ENCODE results near the gene OR9Q1. TPM values are rescaled to one million over a fixed set of nuclear protein-coding genes. Genes with fewer than 3 reads are reported as not detected.
"Not testable (repeated sequence)": the region's sequence is repeated elsewhere in the genome, so short reads cannot be mapped to it uniquely, and the experiment has no call there.

OR9Q1 gene
- total RNA-seq, 4 donors from 2014 or later = not detected

DNA sequence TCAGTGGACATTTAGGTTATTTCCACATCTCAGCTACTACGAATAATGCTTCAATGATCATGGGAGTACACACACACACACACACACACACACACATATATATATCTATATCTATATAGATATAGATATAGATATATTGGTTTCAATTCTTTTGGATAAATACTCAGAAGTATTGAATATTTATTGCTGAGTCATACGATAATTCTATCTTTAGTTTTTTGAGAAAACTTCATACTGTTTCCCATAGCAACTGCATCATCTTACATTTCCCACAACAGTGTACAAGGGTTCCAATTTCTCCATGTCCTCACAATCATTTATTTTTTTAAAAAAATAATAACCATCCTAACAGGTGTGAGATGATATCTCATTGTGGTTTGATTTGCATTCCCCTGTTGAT is 172.3 kb downstream of the OR9Q1 start:
- no peak for ATAC-seq
- H3K27me3 ChIP-seq = no peaks in the 10 kb centered on the region
- H3K9me3 ChIP-seq = no peaks in the 10 kb centered on the region
- TF ChIP-seq POLR2AphosphoS5 (IDR thresholded peaks at IDR 0.05) = no peak
- TF ChIP-seq POLR2A (IDR thresholded peaks at IDR 0.05) = no peak
- no peak for TF ChIP-seq EP300 (IDR thresholded peaks at IDR 0.05)
- TF ChIP-seq CTCF (IDR thresholded peaks at IDR 0.05) = no peak
- no peak overlapping the region for H3K4me3 ChIP-seq
- no peak overlapping the region for H3K27ac ChIP-seq
- H3K36me3 ChIP-seq = no peaks in the 10 kb centered on the region
- no peaks in the 10 kb centered on the region for H3K4me1 ChIP-seq
- 92 to 97% methylated on average over 2 of the region's 2 CpGs for WGBS, 2 donors (ENCODE audit: low coverage in 1 of 2)

GRCh38 chr11:58199271-58199670 is 175.6 kb downstream of the OR9Q1 start:
- H3K4me1 ChIP-seq = no peaks in the 10 kb centered on the region
- no peak for ATAC-seq
- no peaks in the 10 kb centered on the region for H3K36me3 ChIP-seq
- H3K9me3 ChIP-seq = no peaks in the 10 kb centered on the region
- H3K27ac ChIP-seq = no peak overlapping the region
- H3K27me3 ChIP-seq = no peaks in the 10 kb centered on the region
- H3K4me3 ChIP-seq = no peak overlapping the region
- TF ChIP-seq POLR2A (IDR thresholded peaks at IDR 0.05) (no peak), CTCF (IDR thresholded peaks at IDR 0.05) (no peak), EP300 (IDR thresholded peaks at IDR 0.05) (no peak), POLR2AphosphoS5 (IDR thresholded peaks at IDR 0.05) (no peak)
- WGBS, 2 donors (ENCODE audit: low coverage in 1 of 2) = 27 to 36% methylated on average over 1 of the region's 1 CpG

DNA sequence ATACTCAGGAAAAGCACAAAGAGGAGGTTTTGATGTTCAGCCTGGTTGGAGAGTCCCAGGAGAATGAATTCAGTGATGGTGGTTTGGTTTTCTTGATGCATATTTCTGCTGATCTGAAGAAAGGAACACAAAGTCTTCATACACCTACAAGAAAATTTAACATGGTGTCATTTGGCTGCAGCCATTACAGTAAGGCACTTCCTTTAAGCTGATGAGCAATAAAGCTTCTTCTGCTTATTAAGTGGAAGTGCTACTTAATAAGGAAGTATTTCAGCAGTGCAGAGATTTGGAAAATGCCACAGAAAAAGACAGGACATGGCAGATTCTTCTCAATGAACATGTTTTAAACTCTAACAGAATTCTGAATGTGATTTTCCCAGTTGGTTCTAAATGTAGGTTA is 180.4 kb downstream of the OR9Q1 start, which contains the start of gene OR1S2:
OR1S2 (minus strand) TSS at position 101 of the 400 bp plus-strand sequence; CDS start at position 101, 0 bp downstream.
- no peak for ATAC-seq
- Histone ChIP-seq H3K4me3 (no peak within 1 kb of the TSS), H3K27ac (no peak within 1 kb of the TSS), H3K36me3 (no peaks in the 10 kb centered on the region), H3K27me3 (no peaks in the 10 kb centered on the region), H3K4me1 (no peaks in the 10 kb centered on the region), H3K9me3 (no peaks in the 10 kb centered on the region)
- no peak for TF ChIP-seq EP300 (IDR thresholded peaks at IDR 0.05)
- no peak for TF ChIP-seq POLR2A (IDR thresholded peaks at IDR 0.05)

DNA sequence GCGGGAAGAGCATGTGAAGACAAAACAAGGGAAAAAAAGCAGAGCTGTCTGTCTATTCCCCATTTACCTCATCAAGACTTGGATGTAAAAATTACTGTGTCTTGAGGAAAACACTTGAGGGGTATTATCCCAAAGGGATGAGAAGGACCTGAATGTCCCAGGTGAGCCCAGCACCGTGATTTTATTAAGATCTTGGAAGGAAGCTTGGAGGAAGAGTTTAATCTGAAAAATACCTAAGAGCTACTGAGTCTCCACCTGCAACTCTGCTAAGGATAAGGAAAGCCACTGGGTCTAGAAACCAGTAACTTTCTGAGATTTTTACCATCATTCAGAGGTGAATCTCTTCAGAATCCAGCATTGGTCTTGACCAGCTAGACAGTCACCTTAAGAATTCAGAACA is 188.7 kb downstream of the OR9Q1 start, which contains the start of gene OR1S1:
OR1S1 (plus strand) TSS at position 301 of the 400 bp plus-strand sequence.
- no CpG with 5 or more reads among the region's 2 CpGs for WGBS, 2 donors (ENCODE audit: low coverage in 1 of 2)

DNA sequence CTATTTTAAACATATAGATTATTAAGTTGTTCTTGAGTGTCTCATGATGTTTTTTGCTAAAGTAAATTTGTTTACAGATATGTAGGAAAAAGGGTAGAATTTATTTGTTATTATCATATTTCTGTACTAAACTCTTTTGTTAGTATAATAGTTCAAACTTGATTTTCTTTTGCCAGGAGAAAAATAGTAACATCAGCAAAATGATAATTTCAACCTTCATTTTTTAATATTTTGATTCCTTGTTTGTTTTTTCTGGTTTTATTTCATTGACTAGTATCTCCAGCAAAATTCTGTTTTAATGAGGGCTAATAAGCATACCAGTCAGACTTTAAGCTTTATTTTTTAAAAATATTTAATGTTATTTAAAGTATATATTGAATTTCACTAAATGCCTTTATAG is 192.8 kb downstream of the OR9Q1 start:
- H3K27me3 ChIP-seq = no peaks in the 10 kb centered on the region
- no peaks in the 10 kb centered on the region for H3K4me1 ChIP-seq
- TF ChIP-seq EP300 (IDR thresholded peaks at IDR 0.05) (no peak), POLR2AphosphoS5 (IDR thresholded peaks at IDR 0.05) (no peak), POLR2A (IDR thresholded peaks at IDR 0.05) (no peak), CTCF (IDR thresholded peaks at IDR 0.05) (no peak)

More for the DNA sequence above, 188.7 kb downstream of the OR9Q1 start, which contains the start of gene OR1S1:
- ATAC-seq, H3K27me3 ChIP-seq, H3K9me3 ChIP-seq, H3K36me3 ChIP-seq, H3K4me1 ChIP-seq, H3K27ac ChIP-seq, H3K4me3 ChIP-seq: not testable (repeated sequence)

DNA sequence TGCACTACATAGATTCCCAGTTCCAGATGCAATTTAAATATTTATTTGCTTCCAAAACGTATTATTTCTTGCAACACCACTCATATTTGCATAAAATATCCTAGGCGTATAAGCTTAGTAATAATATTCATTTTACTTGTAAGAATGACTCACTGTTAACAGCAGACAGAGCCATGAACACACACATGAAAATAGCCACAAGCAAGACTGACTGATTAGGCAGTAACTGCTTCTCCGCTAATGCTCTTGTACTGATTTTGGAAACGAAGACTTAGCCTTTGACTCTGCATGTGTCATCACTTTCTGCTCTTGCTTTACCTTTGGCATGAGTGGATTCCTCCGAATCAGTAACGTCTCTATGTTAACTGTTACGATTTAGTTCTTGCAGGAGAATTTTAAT is 199.0 kb downstream of the OR9Q1 start:
- H3K27me3 ChIP-seq = no peaks in the 10 kb centered on the region
- H3K27ac ChIP-seq = no peak overlapping the region
- TF ChIP-seq POLR2A (IDR thresholded peaks at IDR 0.05) (no peak), EP300 (IDR thresholded peaks at IDR 0.05) (no peak), CTCF (IDR thresholded peaks at IDR 0.05) (no peak), POLR2AphosphoS5 (IDR thresholded peaks at IDR 0.05) (no peak)
- H3K36me3 ChIP-seq = no peaks in the 10 kb centered on the region
- 65 to 70% methylated on average over 6 to 7 of the region's 7 CpGs for WGBS, 2 donors (ENCODE audit: low coverage in 1 of 2)
- no peak overlapping the region for H3K4me3 ChIP-seq
- H3K4me1 ChIP-seq = no peaks in the 10 kb centered on the region
- no peak for ATAC-seq
- H3K9me3 ChIP-seq = no peaks in the 10 kb centered on the region

More for the DNA sequence above, 192.8 kb downstream of the OR9Q1 start:
- Histone ChIP-seq H3K4me3 (no peak overlapping the region), H3K36me3 (no peaks in the 10 kb centered on the region), H3K9me3 (no peaks in the 10 kb centered on the region), H3K27ac (no peak overlapping the region)
- no peak for ATAC-seq
